Osteoblast (primary cell): Measurements from ENCODE around the gene PDE4B. TPM values are rescaled to one million over a fixed set of nuclear protein-coding genes. Genes with fewer than 3 reads are reported as not detected.

Experiments
- DNase-seq: peaks from one replicate; pipeline ENCODE4 v3.0.0; 2011; ENCODE audit warnings: low spot score, mixed read lengths; ENCODE audit not compliant: insufficient read length; ENCODE audit errors: missing footprints
- H2AFZ ChIP-seq: 2 replicates; pipeline ENCODE4 v1.6.0; 2011; ENCODE audit warnings: mild to moderate bottlenecking, low read length
- H3K27ac ChIP-seq: 2 replicates; pipeline ENCODE4 v1.5.1; 2011; ENCODE audit warnings: mild to moderate bottlenecking, low read depth, low read length, moderate library complexity
- H3K27me3 ChIP-seq: 2 replicates; pipeline ENCODE4 v1.6.0; 2012; ENCODE audit warnings: mild to moderate bottlenecking, control low read depth, inconsistent platforms, low read length, moderate library complexity; ENCODE audit not compliant: insufficient read depth
- H3K36me3 ChIP-seq: 2 replicates; pipeline ENCODE4 v1.5.1; 2011; ENCODE audit warnings: mild to moderate bottlenecking, low read length, control low read depth, moderate library complexity; ENCODE audit not compliant: insufficient read depth
- H3K4me1 ChIP-seq: 2 replicates; pipeline ENCODE4 v1.5.1; 2011; ENCODE audit warnings: mild to moderate bottlenecking, low read length, control low read depth, moderate library complexity; ENCODE audit not compliant: insufficient read depth
- H3K4me2 ChIP-seq: 2 replicates; pipeline ENCODE4 v1.6.0; 2011; ENCODE audit warnings: mild to moderate bottlenecking, low read length; ENCODE audit not compliant: insufficient read depth
- H3K4me3 ChIP-seq: fragments of 200-600 bp; sonication (generic); 3 replicates; pipeline ENCODE4 v1.5.1; 2012; ENCODE audit warnings: mild to moderate bottlenecking, low read length, inconsistent platforms; ENCODE audit not compliant: insufficient read depth
- H3K79me2 ChIP-seq: 2 replicates; pipeline ENCODE4 v1.6.0; 2012; ENCODE audit warnings: mild to moderate bottlenecking, low read length, control low read depth, inconsistent platforms; ENCODE audit not compliant: insufficient read depth
- H3K9me3 ChIP-seq: 2 replicates; pipeline ENCODE4 v1.5.1; 2011; ENCODE audit warnings: low read depth, low read length, control low read depth
- H4K20me1 ChIP-seq: 2 replicates; pipeline ENCODE4 v1.6.0; 2012; ENCODE audit warnings: mild to moderate bottlenecking, low read length, control low read depth; ENCODE audit not compliant: insufficient read depth
- total RNA-seq: library from RNA; depleted of rRNA; stranded (reverse); fragments of >200 nt; gene quantifications from 2 replicates; pipeline ENCODE4 v1.2.3, GENCODE V29; 2012
- TF ChIP-seq, protein P1 (sequence below): IDR thresholded peaks from 2 replicates; pipeline ENCODE4 v1.5.1; 2011; ENCODE audit warnings: mild to moderate bottlenecking, low read depth, low read length, moderate library complexity; ENCODE audit errors: extremely low read depth

PDE4B gene
- total RNA-seq, 1 donor: 21.4 TPM

DNA sequence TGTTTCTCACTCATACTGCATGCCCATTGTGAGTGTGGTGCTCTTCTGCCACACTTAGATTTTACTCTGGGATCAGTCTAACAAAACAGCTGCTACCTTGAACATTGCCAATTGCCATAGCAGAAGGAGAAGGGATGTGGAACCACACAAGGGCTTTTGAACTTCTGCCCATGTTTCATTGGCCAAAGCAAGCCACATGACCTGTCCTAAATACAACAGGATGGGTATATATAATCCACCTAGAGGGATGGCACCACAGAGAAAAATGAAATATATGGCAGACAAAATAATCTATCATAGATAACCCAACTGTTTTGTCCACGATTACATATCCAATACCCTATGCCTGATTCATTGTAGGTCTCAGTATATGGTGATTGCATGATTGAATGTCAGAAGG is 26.3 kb downstream of the PDE4B start:
- Histone ChIP-seq H3K4me1 (peaks cover 32% of the 10 kb centered on the region), H3K27me3 (no peaks in the 10 kb centered on the region), H3K79me2 (peaks cover 48% of the 10 kb centered on the region), H3K4me2 (no peak overlapping the region), H2AFZ (no peak overlapping the region), H3K9me3 (no peaks in the 10 kb centered on the region), H4K20me1 (no peaks in the 10 kb centered on the region), H3K27ac (peak overlapping the region; percentile 40), H3K36me3 (no peaks in the 10 kb centered on the region), H3K4me3 (no peak overlapping the region)
- DNase-seq: no peak
- TF ChIP-seq, protein P1, sequence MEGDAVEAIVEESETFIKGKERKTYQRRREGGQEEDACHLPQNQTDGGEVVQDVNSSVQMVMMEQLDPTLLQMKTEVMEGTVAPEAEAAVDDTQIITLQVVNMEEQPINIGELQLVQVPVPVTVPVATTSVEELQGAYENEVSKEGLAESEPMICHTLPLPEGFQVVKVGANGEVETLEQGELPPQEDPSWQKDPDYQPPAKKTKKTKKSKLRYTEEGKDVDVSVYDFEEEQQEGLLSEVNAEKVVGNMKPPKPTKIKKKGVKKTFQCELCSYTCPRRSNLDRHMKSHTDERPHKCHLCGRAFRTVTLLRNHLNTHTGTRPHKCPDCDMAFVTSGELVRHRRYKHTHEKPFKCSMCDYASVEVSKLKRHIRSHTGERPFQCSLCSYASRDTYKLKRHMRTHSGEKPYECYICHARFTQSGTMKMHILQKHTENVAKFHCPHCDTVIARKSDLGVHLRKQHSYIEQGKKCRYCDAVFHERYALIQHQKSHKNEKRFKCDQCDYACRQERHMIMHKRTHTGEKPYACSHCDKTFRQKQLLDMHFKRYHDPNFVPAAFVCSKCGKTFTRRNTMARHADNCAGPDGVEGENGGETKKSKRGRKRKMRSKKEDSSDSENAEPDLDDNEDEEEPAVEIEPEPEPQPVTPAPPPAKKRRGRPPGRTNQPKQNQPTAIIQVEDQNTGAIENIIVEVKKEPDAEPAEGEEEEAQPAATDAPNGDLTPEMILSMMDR: no peak

DNA sequence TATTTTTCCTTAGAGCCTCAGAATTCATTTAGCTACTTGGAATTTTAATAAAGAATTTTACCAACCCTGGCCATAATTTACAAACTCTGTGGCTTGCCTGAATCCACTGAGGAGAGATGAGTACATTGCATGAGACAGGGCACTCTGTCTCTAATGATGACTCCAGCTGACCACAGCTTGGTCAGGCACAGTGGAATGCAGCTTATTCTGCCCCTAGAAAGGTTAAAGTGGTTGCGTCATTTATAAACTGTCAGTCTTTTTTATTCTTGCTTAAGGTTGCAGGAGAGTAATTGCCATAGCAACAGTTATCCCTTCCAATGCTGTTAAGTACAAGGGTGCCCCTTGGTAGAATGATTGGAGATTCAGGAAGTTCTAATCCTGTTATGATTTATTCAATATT is 28.3 kb downstream of the PDE4B start:
- Histone ChIP-seq H3K4me1 (peaks cover 43% of the 10 kb centered on the region), H2AFZ (no peak overlapping the region), H3K36me3 (no peaks in the 10 kb centered on the region), H3K27ac (peak overlapping the region; percentile 93), H3K27me3 (no peaks in the 10 kb centered on the region), H3K4me3 (no peak overlapping the region), H3K79me2 (peaks cover 50% of the 10 kb centered on the region), H4K20me1 (no peaks in the 10 kb centered on the region), H3K9me3 (no peaks in the 10 kb centered on the region), H3K4me2 (peak overlapping the region; percentile 49)
- DNase-seq: peak; percentile 82
- TF ChIP-seq, protein P1: no peak

DNA sequence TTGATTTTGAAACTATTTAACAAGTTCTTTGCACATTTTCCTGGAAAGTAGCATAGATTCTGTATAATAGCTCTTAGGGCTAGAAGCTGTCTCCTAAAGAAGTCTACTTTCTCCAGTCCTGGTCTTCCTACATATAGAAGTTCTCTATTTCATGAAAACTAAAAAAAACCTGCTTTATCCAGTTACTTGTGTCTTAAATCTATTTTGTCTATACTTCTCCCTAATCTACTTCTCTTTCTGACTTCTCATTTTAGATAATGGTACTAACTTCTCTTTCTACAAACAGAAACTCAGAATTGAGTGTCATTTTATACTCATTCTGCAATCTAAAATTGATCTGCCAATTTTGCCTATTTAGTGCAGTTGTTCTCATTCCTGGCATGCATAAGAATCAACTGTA is 28.7 kb downstream of the PDE4B start:
- DNase-seq: no peak
- Histone ChIP-seq H4K20me1 (no peaks in the 10 kb centered on the region), H3K4me1 (peaks cover 47% of the 10 kb centered on the region), H3K4me3 (peak overlapping the region; percentile 13), H3K9me3 (no peaks in the 10 kb centered on the region), H3K27ac (peak overlapping the region; percentile 93), H2AFZ (no peak overlapping the region), H3K27me3 (no peaks in the 10 kb centered on the region), H3K79me2 (peaks cover 47% of the 10 kb centered on the region), H3K4me2 (peak overlapping the region; percentile 41), H3K36me3 (no peaks in the 10 kb centered on the region)
- TF ChIP-seq, protein P1: no peak

DNA sequence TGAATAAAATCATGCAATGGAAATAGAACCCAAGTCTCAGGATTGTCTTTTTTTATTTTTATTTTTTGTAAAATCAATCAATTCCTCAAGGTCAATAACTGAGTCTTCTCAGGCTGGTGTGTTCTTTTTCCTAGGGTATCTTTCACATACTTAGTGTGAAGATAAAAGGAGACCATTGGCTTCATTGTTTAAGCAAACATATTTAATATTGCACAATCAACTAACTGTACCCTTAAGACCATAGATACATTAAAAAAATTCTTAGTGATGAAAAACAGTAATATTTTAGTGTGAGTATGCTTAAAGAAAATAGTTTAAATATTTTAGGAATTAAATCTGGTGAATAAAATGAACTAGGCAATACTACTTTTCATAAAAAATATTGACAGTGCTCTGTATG is 31.4 kb downstream of the PDE4B start:
- H4K20me1 ChIP-seq: no peaks in the 10 kb centered on the region
- no peak for DNase-seq
- H3K4me3 ChIP-seq: no peak overlapping the region
- no peak overlapping the region for H3K27ac ChIP-seq
- no peaks in the 10 kb centered on the region for H3K9me3 ChIP-seq
- H2AFZ ChIP-seq: no peak overlapping the region
- H3K4me2 ChIP-seq: no peak overlapping the region
- H3K79me2 ChIP-seq: peaks cover 38% of the 10 kb centered on the region
- TF ChIP-seq, protein P1: no peak
- H3K36me3 ChIP-seq: no peaks in the 10 kb centered on the region
- H3K27me3 ChIP-seq: no peaks in the 10 kb centered on the region
- peaks cover 62% of the 10 kb centered on the region for H3K4me1 ChIP-seq
